ENCODE data around the gene HOXC9. TPM values are rescaled to one million over a fixed set of nuclear protein-coding genes. Genes with fewer than 3 reads are reported as not detected.

The HOXC9 gene
- total RNA-seq, 1 donor, result not detected

GRCh38 chr12:54016051-54016450 lies 16.1 kb downstream of the HOXC9 start:
- H3K4me1 ChIP-seq (ENCODE audit: insufficient read depth, low read length), result peaks cover 19% of the 10 kb centered on the region

GRCh38 chr12:54016478-54016964 lies 16.6 kb downstream of the HOXC9 start:
- Histone ChIP-seq H3K9me3 (ENCODE audit: low read depth, low read length) (no peaks in the 10 kb centered on the region), H3K4me1 (ENCODE audit: insufficient read depth, low read length) (peaks cover 16% of the 10 kb centered on the region), H3K4me3 (ENCODE audit: low read length) (no peak overlapping the region), H3K27me3 (ENCODE audit: insufficient read depth, low read length) (peaks cover 92% of the 10 kb centered on the region)

More at GRCh38 chr12:54016051-54016450, 16.1 kb downstream of the HOXC9 start:
- Histone ChIP-seq H3K27me3 (ENCODE audit: insufficient read depth, low read length) (peaks cover 92% of the 10 kb centered on the region), H3K9me3 (ENCODE audit: low read depth, low read length) (no peaks in the 10 kb centered on the region), H3K4me3 (ENCODE audit: low read length) (no peak overlapping the region)

GRCh38 chr12:54017027-54017788 lies 17.2 kb downstream of the HOXC9 start:
- Histone ChIP-seq H3K4me3 (ENCODE audit: low read length) (peak overlapping the region; percentile 15), H3K27me3 (ENCODE audit: insufficient read depth, low read length) (peaks cover 93% of the 10 kb centered on the region), H3K9me3 (ENCODE audit: low read depth, low read length) (no peaks in the 10 kb centered on the region), H3K4me1 (ENCODE audit: insufficient read depth, low read length) (peaks cover 16% of the 10 kb centered on the region)

- H3K4me3 ChIP-seq (ENCODE audit: low read length), result peak overlapping the region; percentile 15
- no peaks in the 10 kb centered on the region for H3K9me3 ChIP-seq (ENCODE audit: low read depth, low read length)
- peaks cover 16% of the 10 kb centered on the region for H3K4me1 ChIP-seq (ENCODE audit: insufficient read depth, low read length)
- H3K27me3 ChIP-seq (ENCODE audit: insufficient read depth, low read length), result peaks cover 93% of the 10 kb centered on the region
Observed at GRCh38 chr12:54017878-54018467, 18.0 kb downstream of the HOXC9 start.

- peaks cover 93% of the 10 kb centered on the region for H3K27me3 ChIP-seq (ENCODE audit: insufficient read depth, low read length)
- H3K9me3 ChIP-seq (ENCODE audit: low read depth, low read length), result no peaks in the 10 kb centered on the region
- no peak overlapping the region for H3K4me3 ChIP-seq (ENCODE audit: low read length)
- H3K4me1 ChIP-seq (ENCODE audit: insufficient read depth, low read length), result peaks cover 16% of the 10 kb centered on the region
Observed at GRCh38 chr12:54018468-54018984, 18.6 kb downstream of the HOXC9 start.

- Histone ChIP-seq H3K9me3 (ENCODE audit: low read depth, low read length) (no peaks in the 10 kb centered on the region), H3K27me3 (ENCODE audit: insufficient read depth, low read length) (peaks cover 93% of the 10 kb centered on the region), H3K4me1 (ENCODE audit: insufficient read depth, low read length) (peaks cover 16% of the 10 kb centered on the region), H3K4me3 (ENCODE audit: low read length) (no peak overlapping the region)
Observed at GRCh38 chr12:54019091-54019811, 19.3 kb downstream of the HOXC9 start.

- Histone ChIP-seq H3K9me3 (ENCODE audit: low read depth, low read length) (no peaks in the 10 kb centered on the region), H3K4me3 (ENCODE audit: low read length) (no peak overlapping the region), H3K27me3 (ENCODE audit: insufficient read depth, low read length) (peaks cover 94% of the 10 kb centered on the region), H3K4me1 (ENCODE audit: insufficient read depth, low read length) (peaks cover 16% of the 10 kb centered on the region)
Observed at GRCh38 chr12:54019924-54020590, 20.1 kb downstream of the HOXC9 start.

GRCh38 chr12:54020591-54021405 lies 20.8 kb downstream of the HOXC9 start:
- Histone ChIP-seq H3K4me1 (ENCODE audit: insufficient read depth, low read length) (peaks cover 16% of the 10 kb centered on the region), H3K4me3 (ENCODE audit: low read length) (no peak overlapping the region), H3K27me3 (ENCODE audit: insufficient read depth, low read length) (peaks cover 94% of the 10 kb centered on the region), H3K9me3 (ENCODE audit: low read depth, low read length) (no peaks in the 10 kb centered on the region)

- Histone ChIP-seq H3K4me3 (ENCODE audit: low read length) (no peak overlapping the region), H3K9me3 (ENCODE audit: low read depth, low read length) (no peaks in the 10 kb centered on the region), H3K4me1 (ENCODE audit: insufficient read depth, low read length) (peaks cover 16% of the 10 kb centered on the region), H3K27me3 (ENCODE audit: insufficient read depth, low read length) (peaks cover 95% of the 10 kb centered on the region)
Observed at GRCh38 chr12:54021432-54022013, 21.6 kb downstream of the HOXC9 start.

- Histone ChIP-seq H3K4me1 (ENCODE audit: insufficient read depth, low read length) (peaks cover 5% of the 10 kb centered on the region), H3K4me3 (ENCODE audit: low read length) (no peak overlapping the region), H3K27me3 (ENCODE audit: insufficient read depth, low read length) (peaks cover 97% of the 10 kb centered on the region), H3K9me3 (ENCODE audit: low read depth, low read length) (no peaks in the 10 kb centered on the region)
Observed at GRCh38 chr12:54022960-54023884, 23.3 kb downstream of the HOXC9 start.

- peaks cover 100% of the 10 kb centered on the region for H3K27me3 ChIP-seq (ENCODE audit: insufficient read depth, low read length)
- H3K4me1 ChIP-seq (ENCODE audit: insufficient read depth, low read length), result no peaks in the 10 kb centered on the region
- no peak overlapping the region for H3K4me3 ChIP-seq (ENCODE audit: low read length)
- no peaks in the 10 kb centered on the region for H3K9me3 ChIP-seq (ENCODE audit: low read depth, low read length)
Observed at GRCh38 chr12:54024127-54024526, 24.2 kb downstream of the HOXC9 start.

GRCh38 chr12:54024581-54025305 lies 24.8 kb downstream of the HOXC9 start:
- Histone ChIP-seq H3K4me3 (ENCODE audit: low read length) (no peak overlapping the region), H3K9me3 (ENCODE audit: low read depth, low read length) (no peaks in the 10 kb centered on the region), H3K4me1 (ENCODE audit: insufficient read depth, low read length) (no peaks in the 10 kb centered on the region), H3K27me3 (ENCODE audit: insufficient read depth, low read length) (peaks cover 98% of the 10 kb centered on the region)

All from mononuclear cell (primary cell).